Lower lobe of right lung (tissue), 2 donors: ENCODE results near the gene SPTAN1. TPM values are rescaled to one million over a fixed set of nuclear protein-coding genes. Genes with fewer than 3 reads are reported as not detected.
A peak's percentile ranks its signal among the peaks of the same experiment; 100 is the strongest.

Experiments
- ATAC-seq, 2 donors: fragments of 200-7000 bp; cut with Tn5 transposase; one replicate each; pipeline ENCODE4 v1.9.1; 2020 to 2022; ENCODE audit warnings: mild to moderate bottlenecking in 2 of 2, moderate library complexity in 2 of 2
- DNase-seq: peaks from one replicate; pipeline ENCODE4 v3.0.0-alpha.2; 2020
- H3K27ac ChIP-seq: fragments of 200-600 bp; one replicate; pipeline ENCODE4 v1.8.0; 2022
- H3K27me3 ChIP-seq: fragments of 200-600 bp; one replicate; pipeline ENCODE4 v1.8.0; 2022; ENCODE audit warnings: low read depth
- H3K36me3 ChIP-seq: fragments of 200-600 bp; one replicate; pipeline ENCODE4 v1.8.0; 2022; ENCODE audit warnings: mild to moderate bottlenecking
- H3K4me1 ChIP-seq: fragments of 200-600 bp; one replicate; pipeline ENCODE4 v1.8.0; 2022
- H3K4me3 ChIP-seq: fragments of 200-600 bp; one replicate; pipeline ENCODE4 v1.8.0; 2022; ENCODE audit warnings: mild to moderate bottlenecking
- H3K9me3 ChIP-seq: fragments of 200-600 bp; one replicate; pipeline ENCODE4 v1.8.0; 2022
- CTCF ChIP-seq: fragments of 200-600 bp; IDR thresholded peaks from one replicate; pipeline ENCODE4 v1.8.0; 2022; ENCODE audit warnings: antibody characterized with exemption, mild to moderate bottlenecking
- intact Hi-C: fragments of 100-400 bp; cut with DNase I; formaldehyde crosslinking; loops from one replicate; pipeline ENCODE4 v1.11.0; 2022
- total RNA-seq: library from RNA; stranded (reverse); fragmentation: NEBNext Ultra II Directional; extraction: Animal tissue kit (Norgen Biotek cat#: 25700); gene quantifications from one replicate; pipeline ENCODE4 v1.2.1, GENCODE V29; 2021
- donor health status: DM: no; HTN: yes; CAD: no; lungs with severe emphysema.

SPTAN1 gene
- total RNA-seq, 1 donor from 2014 or later, result 305 TPM

- Histone ChIP-seq H3K4me1 (peaks cover 43% of the 10 kb centered on the region), H3K9me3 (no peaks in the 10 kb centered on the region), H3K27me3 (no peaks in the 10 kb centered on the region), H3K36me3 (no peaks in the 10 kb centered on the region), H3K27ac (peak overlapping the region; percentile 90), H3K4me3 (no peak overlapping the region)
- DNase-seq, result no peak
- TF ChIP-seq CTCF, result no peak
- no peak for ATAC-seq
- intact Hi-C loops, result no loop called here
These were observed 2.2 kb upstream of the SPTAN1 start for GRCh38 chr9:128550226-128550625.

GRCh38 chr9:128550770-128551656, 1.4 kb upstream of the SPTAN1 start:
- Histone ChIP-seq H3K36me3 (no peaks in the 10 kb centered on the region), H3K9me3 (no peaks in the 10 kb centered on the region), H3K4me1 (peaks cover 51% of the 10 kb centered on the region), H3K4me3 (peak overlapping the region; percentile 99), H3K27ac (peak overlapping the region; percentile 90), H3K27me3 (no peaks in the 10 kb centered on the region)
- DNase-seq (no peak), ATAC-seq (no peak)
- TF ChIP-seq CTCF, result no peak
- intact Hi-C loops, result no loop called here

- peaks cover 58% of the 10 kb centered on the region for H3K4me1 ChIP-seq
- no peaks in the 10 kb centered on the region for H3K9me3 ChIP-seq
- no peaks in the 10 kb centered on the region for H3K27me3 ChIP-seq
- no peak for DNase-seq
- no peak for ATAC-seq
- peak overlapping the region; percentile 99 for H3K4me3 ChIP-seq
- no peak for TF ChIP-seq CTCF
- H3K36me3 ChIP-seq, result no peaks in the 10 kb centered on the region
- intact Hi-C loops, result no loop called here
- peak overlapping the region; percentile 90 for H3K27ac ChIP-seq
These were observed 682 bp upstream of the SPTAN1 start for GRCh38 chr9:128551657-128552152.

- peak; percentile 56 to 62 for ATAC-seq
- H3K4me1 ChIP-seq, result peaks cover 69% of the 10 kb centered on the region
- H3K4me3 ChIP-seq, result peak overlapping the region; percentile 99
- TF ChIP-seq CTCF, result no peak
- intact Hi-C loops, result no loop called here
- H3K36me3 ChIP-seq, result no peaks in the 10 kb centered on the region
- no peaks in the 10 kb centered on the region for H3K9me3 ChIP-seq
- H3K27ac ChIP-seq, result peak overlapping the region; percentile 96
- peak; percentile 68 for DNase-seq
- no peaks in the 10 kb centered on the region for H3K27me3 ChIP-seq
These were observed 505 bp downstream of the SPTAN1 start for GRCh38 chr9:128552744-128553440.

- intact Hi-C loops, result no loop called here
- H3K27ac ChIP-seq, result peak overlapping the region; percentile 96
- no peaks in the 10 kb centered on the region for H3K9me3 ChIP-seq
- H3K27me3 ChIP-seq, result no peaks in the 10 kb centered on the region
- no peak for ATAC-seq
- no peak for DNase-seq
- H3K4me1 ChIP-seq, result peaks cover 77% of the 10 kb centered on the region
- H3K36me3 ChIP-seq, result no peaks in the 10 kb centered on the region
- TF ChIP-seq CTCF, result no peak
- peak overlapping the region; percentile 99 for H3K4me3 ChIP-seq
These were observed 1.3 kb downstream of the SPTAN1 start for GRCh38 chr9:128553728-128554127.
